ENCODE results near the gene SIRT6.
"Not testable (repeated sequence)": the region's sequence is repeated elsewhere in the genome, so short reads cannot be mapped to it uniquely, and the experiment has no call there.

The SIRT6 gene

DNA sequence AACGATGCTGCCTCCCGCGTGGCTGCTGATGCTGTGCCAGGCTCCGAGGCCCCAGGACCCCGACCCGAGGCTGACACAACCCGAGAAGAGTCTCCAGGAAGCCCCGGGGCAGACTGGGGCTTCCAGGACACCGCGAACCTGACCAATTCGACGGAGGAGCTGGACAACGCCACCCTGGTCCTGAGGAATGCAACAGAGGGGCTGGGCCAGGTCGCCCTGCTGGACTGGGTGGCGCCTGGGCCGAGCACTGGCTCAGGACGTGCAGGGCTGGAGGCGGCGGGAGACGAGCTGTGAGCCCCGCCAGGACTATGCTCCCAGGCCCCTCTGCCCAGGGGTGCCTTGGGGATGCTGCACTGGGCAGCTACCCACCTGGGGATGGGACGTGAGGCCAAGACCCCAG lies 10.7 kb downstream of the SIRT6 start:
- H3K27ac ChIP-seq = no peak overlapping the region
- no peak for TF ChIP-seq ZFX (IDR thresholded peaks at IDR 0.05)
- TF ChIP-seq, protein P1, sequence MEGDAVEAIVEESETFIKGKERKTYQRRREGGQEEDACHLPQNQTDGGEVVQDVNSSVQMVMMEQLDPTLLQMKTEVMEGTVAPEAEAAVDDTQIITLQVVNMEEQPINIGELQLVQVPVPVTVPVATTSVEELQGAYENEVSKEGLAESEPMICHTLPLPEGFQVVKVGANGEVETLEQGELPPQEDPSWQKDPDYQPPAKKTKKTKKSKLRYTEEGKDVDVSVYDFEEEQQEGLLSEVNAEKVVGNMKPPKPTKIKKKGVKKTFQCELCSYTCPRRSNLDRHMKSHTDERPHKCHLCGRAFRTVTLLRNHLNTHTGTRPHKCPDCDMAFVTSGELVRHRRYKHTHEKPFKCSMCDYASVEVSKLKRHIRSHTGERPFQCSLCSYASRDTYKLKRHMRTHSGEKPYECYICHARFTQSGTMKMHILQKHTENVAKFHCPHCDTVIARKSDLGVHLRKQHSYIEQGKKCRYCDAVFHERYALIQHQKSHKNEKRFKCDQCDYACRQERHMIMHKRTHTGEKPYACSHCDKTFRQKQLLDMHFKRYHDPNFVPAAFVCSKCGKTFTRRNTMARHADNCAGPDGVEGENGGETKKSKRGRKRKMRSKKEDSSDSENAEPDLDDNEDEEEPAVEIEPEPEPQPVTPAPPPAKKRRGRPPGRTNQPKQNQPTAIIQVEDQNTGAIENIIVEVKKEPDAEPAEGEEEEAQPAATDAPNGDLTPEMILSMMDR (conservative IDR thresholded peaks at IDR 0.05) = no peak

DNA sequence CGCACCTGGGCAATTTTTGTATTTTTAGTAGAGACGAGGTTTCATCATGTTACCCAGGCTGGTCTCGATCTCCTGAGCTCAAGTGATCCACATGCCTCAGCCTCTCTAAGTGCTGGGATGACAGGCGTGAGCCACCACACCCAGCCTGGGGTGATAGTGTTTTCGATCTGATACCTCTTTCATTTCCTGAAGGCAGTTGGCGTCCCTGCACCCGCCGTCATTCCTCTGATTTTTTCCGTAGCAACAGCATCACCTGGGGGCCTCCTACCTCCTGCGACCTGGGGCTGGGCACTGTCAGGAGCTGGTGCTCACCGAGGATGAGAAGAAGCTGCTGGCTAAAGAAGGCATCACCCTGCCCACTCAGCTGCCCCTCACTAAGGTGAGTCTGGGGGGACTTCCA lies 18.1 kb downstream of the SIRT6 start:
- TF ChIP-seq, protein P1 (conservative IDR thresholded peaks at IDR 0.05) = no peak
- TF ChIP-seq ZFX (IDR thresholded peaks at IDR 0.05) = no peak
- no peak overlapping the region for H3K27ac ChIP-seq

DNA sequence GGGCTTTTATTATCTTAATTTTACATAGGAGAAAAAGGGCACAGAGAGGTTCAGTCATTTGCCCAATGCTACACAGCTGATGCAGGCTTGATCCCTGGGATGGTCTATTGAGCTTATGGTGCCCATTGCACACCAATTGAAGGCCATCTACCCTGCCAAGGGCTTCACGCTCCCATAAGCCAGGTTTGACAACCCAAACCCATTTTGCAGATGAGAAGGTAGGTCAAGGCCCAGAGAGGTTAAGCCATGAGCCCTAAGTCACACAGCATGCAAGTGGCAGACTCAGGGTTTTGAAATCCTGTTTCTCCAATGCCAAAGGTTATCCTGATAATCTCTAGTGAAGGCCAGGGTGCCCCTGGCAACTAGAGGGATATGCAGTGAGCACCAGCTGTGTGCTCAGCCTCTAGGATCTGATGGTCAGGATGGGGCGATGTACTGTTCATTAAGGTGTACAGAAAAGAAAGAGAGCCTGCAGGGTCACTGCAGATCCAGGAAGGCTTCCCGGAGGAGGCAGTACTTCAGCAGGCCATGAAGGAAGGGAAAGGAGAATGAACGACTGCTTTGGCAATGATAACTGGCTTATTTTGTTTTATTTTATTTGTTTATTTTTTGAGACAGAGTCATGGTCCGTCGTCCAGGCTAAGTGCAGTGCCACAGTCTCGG lies 20.8 kb downstream of the SIRT6 start:
- H3K27ac ChIP-seq = no peak overlapping the region
- no peak for TF ChIP-seq ZFX (IDR thresholded peaks at IDR 0.05)
- TF ChIP-seq, protein P1 (conservative IDR thresholded peaks at IDR 0.05) = no peak

DNA sequence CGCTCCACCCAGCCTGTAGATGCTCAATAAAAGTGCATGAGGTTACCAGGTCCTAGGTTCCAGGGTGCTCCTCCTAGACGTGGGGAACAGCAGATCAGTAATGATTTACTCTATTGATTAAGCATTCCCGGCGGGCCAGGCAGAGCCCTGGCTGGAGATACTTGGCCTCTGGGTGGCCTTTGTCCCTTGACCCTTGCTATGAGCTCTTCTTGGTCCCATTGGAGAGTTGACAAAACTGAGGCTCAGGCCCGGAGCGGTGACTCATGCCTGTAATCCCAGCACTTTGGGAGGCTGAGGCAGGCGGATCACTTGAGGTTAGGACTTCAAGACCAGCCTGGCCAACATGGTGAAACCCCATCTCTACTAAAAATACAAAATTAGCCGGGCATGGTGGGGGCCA lies 24.4 kb downstream of the SIRT6 start:
- not testable (repeated sequence) for H3K27ac ChIP-seq

DNA sequence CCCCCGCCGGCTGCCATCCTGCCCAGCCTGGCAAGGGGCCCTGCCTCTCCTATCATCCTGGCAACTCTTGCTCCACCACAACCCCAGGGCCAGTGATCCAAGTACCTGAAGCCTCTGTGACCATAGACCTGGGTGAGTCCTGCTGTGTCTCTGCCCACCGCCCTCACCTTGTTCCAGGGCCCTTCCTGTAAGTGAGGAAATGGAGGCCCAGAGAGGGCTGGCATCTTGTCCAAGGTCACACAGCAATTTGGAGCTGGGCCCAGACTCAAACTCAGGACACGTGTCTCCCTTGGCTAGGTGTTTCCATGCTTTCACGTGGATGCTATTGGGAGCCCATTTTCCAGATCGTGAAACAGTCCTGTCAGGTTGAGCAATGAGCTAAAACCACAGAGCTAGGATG lies 25.2 kb downstream of the SIRT6 start:
- H3K27ac ChIP-seq = no peak overlapping the region
- TF ChIP-seq ZFX (IDR thresholded peaks at IDR 0.05) = no peak
- TF ChIP-seq, protein P1 (conservative IDR thresholded peaks at IDR 0.05) = no peak

DNA sequence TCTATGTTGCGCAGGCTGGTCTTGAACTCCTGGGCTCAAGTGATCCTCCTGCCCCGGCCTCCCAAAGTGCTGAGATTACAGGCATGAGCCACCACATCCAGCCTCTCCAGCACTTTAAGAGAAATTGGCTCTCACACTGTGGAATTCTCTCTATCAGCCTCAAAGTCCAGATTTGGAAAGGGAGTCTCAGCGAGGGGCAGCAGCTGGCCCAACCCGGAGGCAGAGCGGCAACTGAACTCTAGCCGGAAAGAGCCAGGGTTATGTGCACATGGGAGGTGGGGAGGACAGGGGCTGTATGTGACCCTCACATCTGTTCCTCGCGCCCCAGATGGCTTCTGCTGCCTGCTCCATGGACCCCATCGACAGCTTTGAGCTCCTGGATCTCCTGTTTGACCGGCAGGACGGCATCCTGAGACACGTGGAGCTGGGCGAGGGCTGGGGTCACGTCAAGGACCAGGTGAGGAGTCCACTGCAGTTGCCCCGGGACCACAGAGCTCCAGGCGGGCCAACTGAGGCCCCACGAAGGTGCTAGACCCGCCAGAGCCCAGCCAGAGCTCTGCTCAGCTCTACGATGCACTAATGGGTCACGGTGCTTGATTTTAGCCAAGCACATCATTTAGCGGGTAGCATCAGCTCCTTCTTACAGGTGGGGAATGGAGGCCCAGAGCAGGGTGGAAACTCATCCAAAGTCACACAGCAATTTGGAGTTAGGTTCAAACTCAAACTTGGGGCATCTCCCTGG lies 27.6 kb downstream of the SIRT6 start:
- no peak for TF ChIP-seq ZFX (IDR thresholded peaks at IDR 0.05)
- TF ChIP-seq, protein P1 (conservative IDR thresholded peaks at IDR 0.05) = no peak
- H3K27ac ChIP-seq = no peak overlapping the region

DNA sequence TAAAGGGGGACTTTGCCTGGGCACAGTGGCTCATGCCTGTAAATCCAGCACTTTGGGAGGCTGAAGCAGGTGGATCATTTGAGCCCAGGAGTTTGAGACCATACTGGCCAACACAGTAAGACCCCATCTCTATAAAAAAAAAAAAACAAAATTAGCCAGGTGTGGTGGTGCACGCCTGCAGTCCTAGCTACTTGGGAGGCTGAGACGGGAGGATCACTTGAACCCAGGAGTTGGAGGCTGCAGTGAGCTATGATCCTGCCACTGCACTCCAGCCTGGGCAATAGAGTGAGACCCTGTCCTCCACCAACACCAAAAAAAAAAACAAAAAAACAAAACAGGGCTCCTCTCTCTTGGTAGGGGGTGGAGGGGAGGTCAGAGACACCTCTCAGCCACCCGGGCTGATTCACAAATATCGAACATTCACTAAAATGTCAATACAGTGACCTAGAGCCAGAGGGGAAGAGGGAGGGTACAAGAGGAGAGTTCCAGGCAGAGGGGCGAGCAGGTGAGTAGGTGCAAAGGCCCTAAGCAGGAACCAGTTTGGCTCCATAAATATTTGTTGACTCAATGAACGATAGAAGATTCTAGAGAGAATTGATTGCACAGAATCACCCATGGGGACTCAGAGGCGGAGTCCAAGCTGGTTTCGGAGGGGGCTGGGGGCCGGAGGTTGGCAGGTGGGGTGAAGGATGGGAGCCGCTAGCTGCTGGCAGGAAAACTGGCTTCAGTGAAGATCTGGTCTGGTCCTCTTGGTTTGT lies 29.9 kb downstream of the SIRT6 start:
- no peak overlapping the region for H3K27ac ChIP-seq
- TF ChIP-seq, protein P1 (conservative IDR thresholded peaks at IDR 0.05) = no peak
- TF ChIP-seq ZFX (IDR thresholded peaks at IDR 0.05) = no peak

Measured in C4-2B (cell line).